ENCODE results near the gene CDC42EP4. TPM values are rescaled to one million over a fixed set of nuclear protein-coding genes. Genes with fewer than 3 reads are reported as not detected.
"Not testable (repeated sequence)": the region's sequence is repeated elsewhere in the genome, so short reads cannot be mapped to it uniquely, and the experiment has no call there.

Gene CDC42EP4
- total RNA-seq, 1 donor from 2014 or later = 44.6 TPM

- ATAC-seq = no peak
- TF ChIP-seq CTCF (IDR thresholded peaks at IDR 0.05) = no peak
- H3K27ac ChIP-seq = no peak overlapping the region
These were observed 6.0 kb upstream of the CDC42EP4 start for GRCh38 chr17:73317513-73318426.

GRCh38 chr17:73316919-73317505, 5.2 kb upstream of the CDC42EP4 start:
- no peaks in the 10 kb centered on the region for H3K9me3 ChIP-seq
- no peaks in the 10 kb centered on the region for H3K27me3 ChIP-seq (ENCODE audit: low read depth)
- TF ChIP-seq CTCF (IDR thresholded peaks at IDR 0.05) = no peak
- peaks cover 7% of the 10 kb centered on the region for H3K4me1 ChIP-seq
- ATAC-seq (no peak), DNase-seq (no peak)
- no peaks in the 10 kb centered on the region for H3K36me3 ChIP-seq
- no peak overlapping the region for H3K27ac ChIP-seq
- intact Hi-C loops (cut with DNase I) = no loop called here
- H3K4me3 ChIP-seq = no peak overlapping the region

More at GRCh38 chr17:73317513-73318426, 6.0 kb upstream of the CDC42EP4 start:
- Histone ChIP-seq H3K4me3 (no peak overlapping the region), H3K36me3 (no peaks in the 10 kb centered on the region), H3K9me3 (no peaks in the 10 kb centered on the region), H3K4me1 (peaks cover under 1% of the 10 kb centered on the region), H3K27me3 (ENCODE audit: low read depth) (no peaks in the 10 kb centered on the region)
- intact Hi-C loops (cut with DNase I) = no loop called here
- no peak for DNase-seq

- Histone ChIP-seq H3K9me3 (no peaks in the 10 kb centered on the region), H3K4me1 (peaks cover 7% of the 10 kb centered on the region), H3K27me3 (ENCODE audit: low read depth) (no peaks in the 10 kb centered on the region), H3K27ac (no peak overlapping the region), H3K4me3 (no peak overlapping the region), H3K36me3 (no peaks in the 10 kb centered on the region)
- no peak for ATAC-seq
- intact Hi-C loops (cut with DNase I) = no loop called here
- no peak for DNase-seq
- TF ChIP-seq CTCF (IDR thresholded peaks at IDR 0.05) = no peak
These were observed 3.7 kb upstream of the CDC42EP4 start for GRCh38 chr17:73315471-73315870.

GRCh38 chr17:73313526-73314127, 1.8 kb upstream of the CDC42EP4 start:
- no peak for ATAC-seq
- Histone ChIP-seq H3K27ac (no peak overlapping the region), H3K4me1 (peaks cover 25% of the 10 kb centered on the region), H3K4me3 (no peak overlapping the region), H3K27me3 (ENCODE audit: low read depth) (no peaks in the 10 kb centered on the region), H3K9me3 (no peaks in the 10 kb centered on the region), H3K36me3 (no peaks in the 10 kb centered on the region)
- DNase-seq = no peak
- no peak for TF ChIP-seq CTCF (IDR thresholded peaks at IDR 0.05)
- intact Hi-C loops (cut with DNase I) = no loop called here

- intact Hi-C loops (cut with DNase I); DNase-seq: not testable (repeated sequence)
- H3K27ac ChIP-seq = peak overlapping the region; percentile 99
These were observed 1.1 kb upstream of the CDC42EP4 start for GRCh38 chr17:73312887-73313286.

More at GRCh38 chr17:73312887-73313286, 1.1 kb upstream of the CDC42EP4 start:
- peaks cover 32% of the 10 kb centered on the region for H3K4me1 ChIP-seq
- H3K36me3 ChIP-seq; ATAC-seq; H3K9me3 ChIP-seq; H3K27me3 ChIP-seq (ENCODE audit: low read depth); H3K4me3 ChIP-seq: not testable (repeated sequence)
